HCT116 (cell line): ENCODE measurements around the gene GYS1. TPM values are rescaled to one million over a fixed set of nuclear protein-coding genes. Genes with fewer than 3 reads are reported as not detected.

ENCODE experiments used
- ATAC-seq: fragments of 200-7000 bp; cut with Tn5 transposase; 2 replicates; pipeline ENCODE4 v1.9.1; 2020; ENCODE audit warnings: mild to moderate bottlenecking, moderate library complexity
- BruUV-seq: library from RNA; stranded (reverse); fragments of 400-500 nt; replicated peaks from 2 replicates; lab custom pipeline; 2021; lab: Mats Ljungman, UMichigan
- CTCF ChIA-PET: fragments of 300-600 bp; sonication (Branson Sonifier 250); formaldehyde crosslinking; loops from one replicate; lab custom pipeline; 2021; ENCODE audit warnings: antibody characterized with exemption; lab: Charles Lee
- POLR2A ChIA-PET: fragments of 300-600, 350-600 bp; sonication (Branson Sonifier 250); formaldehyde crosslinking; loops from one replicate; lab custom pipeline; 2021; ENCODE audit warnings: antibody characterized with exemption; lab: Charles Lee
- RAD21 ChIA-PET, 2 experiments: fragments of 300-600 bp; sonication (Branson Sonifier 250); formaldehyde crosslinking; loops; one replicate each; lab custom pipeline; 2023; ENCODE audit warnings: low total read pairs in 2 of 2; ENCODE audit not compliant: uncharacterized antibody in 2 of 2, unreplicated experiment in 2 of 2, low non-redundant PET in 1 of 2; lab: Charles Lee
- DNase-seq: peaks from one replicate; pipeline ENCODE4 v3.0.0-alpha.2; 2010; ENCODE audit warnings: low read depth, low spot score
- H2AFZ ChIP-seq: fragments of 200-600 bp; shearing (Covaris generic), sonication (generic); 2 replicates; pipeline ENCODE4 v1.6.1; 2017; ENCODE audit warnings: low read depth, mixed run types, mixed read lengths, antibody characterized with exemption, low read length; ENCODE audit not compliant: poor library complexity, severe bottlenecking
- H3K27ac ChIP-seq: 2 replicates; pipeline ENCODE4 v1.5.1; 2012; ENCODE audit warnings: low read depth, low read length
- H3K27me3 ChIP-seq: fragments of 200-600 bp; sonication (generic); 2 replicates; pipeline ENCODE4 v1.6.1; 2016; ENCODE audit warnings: mixed run types, low read length, mixed read lengths; ENCODE audit not compliant: insufficient read depth
- H3K36me3 ChIP-seq, 2 experiments: fragments of 200-500 bp in 1 of 2; fragments of 200-600 bp in 1 of 2; sonication (Bioruptor generic) in 1 of 2; sonication (generic) in 1 of 2; 2 replicates each; pipeline versions ENCODE4 v1.5.1 to v1.6.1; 2014 to 2016; ENCODE audit warnings: low read length in 2 of 2, inconsistent platforms in 1 of 2, mixed read lengths in 1 of 2, mixed run types in 1 of 2; ENCODE audit not compliant: insufficient read depth in 2 of 2, control insufficient read depth in 1 of 2
- H3K4me1 ChIP-seq, 2 experiments: fragments of 200-600 bp in 1 of 2; sonication (generic) in 1 of 2; 2 replicates each; pipeline versions ENCODE4 v1.5.1 to v1.6.1; 2012 to 2017; ENCODE audit warnings: low read length in 2 of 2, inconsistent platforms in 1 of 2, mild to moderate bottlenecking in 1 of 2, mixed read lengths in 1 of 2, mixed run types in 1 of 2, moderate library complexity in 1 of 2; ENCODE audit not compliant: insufficient read depth in 2 of 2, control insufficient read depth in 1 of 2
- H3K4me2 ChIP-seq: fragments of 200-600 bp; sonication (generic); 2 replicates; pipeline ENCODE4 v1.6.1; 2017; ENCODE audit warnings: mixed run types, low read length, mixed read lengths
- H3K4me3 ChIP-seq, 2 experiments: fragments of 200-600 bp in 1 of 2; sonication (generic) in 1 of 2; replicated peaks in 1 of 2; 2 replicates each; pipeline ENCODE4 v1.5.1; 2011 to 2016; ENCODE audit warnings: low read length in 2 of 2, control low read depth in 1 of 2, low read depth in 1 of 2, mild to moderate bottlenecking in 1 of 2, mixed read lengths in 1 of 2, mixed run types in 1 of 2
- H3K79me2 ChIP-seq: fragments of 200-600 bp; sonication (generic); 2 replicates; pipeline ENCODE4 v1.6.1; 2017; ENCODE audit warnings: mild to moderate bottlenecking, mixed run types, low read length, moderate library complexity, mixed read lengths; ENCODE audit not compliant: insufficient read depth
- H3K9ac ChIP-seq: fragments of 200-600 bp; sonication (generic); 2 replicates; pipeline ENCODE4 v1.6.1; 2016; ENCODE audit warnings: low read length, mixed read lengths
- H3K9me2 ChIP-seq: fragments of 200-600 bp; sonication (generic), shearing (Covaris generic); 2 replicates; pipeline ENCODE4 v1.6.1; 2017; ENCODE audit warnings: mixed run types, mild to moderate bottlenecking, moderate library complexity; ENCODE audit not compliant: insufficient read depth
- H3K9me3 ChIP-seq, 2 experiments: fragments of 200-500 bp in 1 of 2; fragments of 200-600 bp in 1 of 2; sonication (Bioruptor generic) in 1 of 2; sonication (generic) in 1 of 2; 2 replicates each; pipeline ENCODE4 v1.6.1; 2014 to 2017; ENCODE audit warnings: low read length in 2 of 2, mixed read lengths in 2 of 2, inconsistent platforms in 1 of 2, low read depth in 1 of 2, mild to moderate bottlenecking in 1 of 2, mixed run types in 1 of 2, moderate library complexity in 1 of 2; ENCODE audit not compliant: control insufficient read depth in 1 of 2, insufficient read depth in 1 of 2
- H4K20me1 ChIP-seq: fragments of 200-600 bp; sonication (generic), shearing (Covaris generic); 2 replicates; pipeline ENCODE4 v1.6.1; 2017; ENCODE audit warnings: mixed run types, mild to moderate bottlenecking, moderate library complexity; ENCODE audit not compliant: insufficient read depth
- CBX3 ChIP-seq: IDR thresholded peaks from 2 replicates; pipeline ENCODE4 v1.6.1; 2012; ENCODE audit warnings: low read depth
- CEBPB ChIP-seq: IDR thresholded peaks from 2 replicates; pipeline ENCODE4 v1.6.1; 2012; ENCODE audit warnings: low read depth
- EZH2phosphoT487 ChIP-seq: fragments of 200-600 bp; IDR thresholded peaks from 2 replicates; pipeline ENCODE4 v1.6.1; 2018; ENCODE audit warnings: antibody characterized with exemption, borderline replicate concordance
- RAD21 ChIP-seq: IDR thresholded peaks from 2 replicates; pipeline ENCODE4 v1.6.1; 2012; ENCODE audit warnings: low read depth, mild to moderate bottlenecking
- REST ChIP-seq: IDR thresholded peaks from 2 replicates; pipeline ENCODE4 v1.6.1; 2012; ENCODE audit warnings: low read depth
- SIN3A ChIP-seq: IDR thresholded peaks from 2 replicates; pipeline ENCODE4 v1.6.1; 2012; ENCODE audit warnings: low read depth
- YY1 ChIP-seq: IDR thresholded peaks from 2 replicates; pipeline ENCODE4 v1.6.1; 2011; ENCODE audit warnings: low read length, low read depth, moderate library complexity, mild to moderate bottlenecking; ENCODE audit not compliant: insufficient replicate concordance; ENCODE audit errors: extremely low read depth
- intact Hi-C: fragments of 100-400 bp; cut with micrococcal nuclease; formaldehyde crosslinking; loops from 2 replicates; pipeline ENCODE4 v1.10.0; 2022
- total RNA-seq: library from RNA; stranded (reverse); gene quantifications from one replicate; pipeline ENCODE4 v1.2.1, GENCODE V29; 2021; ENCODE audit not compliant: unreplicated experiment
- TF ChIP-seq, protein P1 (sequence below), 3 experiments: fragments of 200-600 bp in 1 of 3; sonication (generic) in 1 of 3; IDR thresholded peaks in 2 of 3; conservative IDR thresholded peaks in 1 of 3; 2 replicates each; pipeline ENCODE4 v1.5.1; 2012 to 2017; ENCODE audit warnings: low read depth in 2 of 3, low read length in 2 of 3, antibody characterized with exemption in 1 of 3, borderline replicate concordance in 1 of 3, control low read depth in 1 of 3, mild to moderate bottlenecking in 1 of 3, mixed read lengths in 1 of 3, mixed run types in 1 of 3, moderate library complexity in 1 of 3; ENCODE audit not compliant: insufficient read depth in 1 of 3
- TF ChIP-seq, protein P2 (sequence below): IDR thresholded peaks from 2 replicates; pipeline ENCODE4 v1.6.1; 2011; ENCODE audit warnings: mild to moderate bottlenecking, low read length, moderate library complexity; ENCODE audit not compliant: insufficient replicate concordance; ENCODE audit errors: extremely low read depth

GYS1 gene
- total RNA-seq, 1 experiment from 2014 or later: 50.7 TPM

DNA sequence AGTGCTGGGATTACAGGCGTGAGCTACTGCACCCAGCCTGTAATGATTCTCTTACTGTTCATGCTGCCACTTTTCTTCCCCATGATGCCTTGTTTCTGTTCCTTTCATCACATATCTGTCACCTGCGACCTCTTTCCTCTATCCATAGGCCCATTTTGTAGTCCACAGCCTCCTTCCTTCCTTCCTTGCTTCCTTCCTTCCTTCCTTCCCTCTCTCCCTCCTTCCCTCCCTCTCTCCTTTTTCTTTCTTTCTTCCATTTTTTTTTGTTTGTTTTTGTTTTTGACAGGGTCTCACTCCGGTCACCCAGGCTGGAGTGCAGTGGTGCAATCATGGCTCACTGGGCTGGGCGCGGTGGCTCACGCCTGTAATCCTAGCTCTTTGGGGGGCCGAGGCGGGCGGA, 4.2 kb downstream of the GYS1 start:
- Histone ChIP-seq H2AFZ (no peak overlapping the region), H3K27ac (no peak overlapping the region), H3K4me1 (peaks cover 6 to 11% of the 10 kb centered on the region in 2 experiments; a peak in 3 of 4 replicates), H3K4me2 (no peak overlapping the region), H3K36me3 (peaks cover 14 to 15% of the 10 kb centered on the region in 2 experiments; a peak in 2 of 4 replicates), H3K4me3 (no peak overlapping the region), H3K9me3 (no peaks in the 10 kb centered on the region), H3K27me3 (no peaks in the 10 kb centered on the region), H3K9ac (no peak overlapping the region), H4K20me1 (no peaks in the 10 kb centered on the region), H3K79me2 (peaks cover 27% of the 10 kb centered on the region), H3K9me2 (no peaks in the 10 kb centered on the region)
- RAD21 ChIA-PET: no interaction called here
- no peak for TF ChIP-seq YY1
- TF ChIP-seq RAD21: no peak
- no peak for TF ChIP-seq SIN3A
- TF ChIP-seq CBX3: no peak
- TF ChIP-seq, protein P1, sequence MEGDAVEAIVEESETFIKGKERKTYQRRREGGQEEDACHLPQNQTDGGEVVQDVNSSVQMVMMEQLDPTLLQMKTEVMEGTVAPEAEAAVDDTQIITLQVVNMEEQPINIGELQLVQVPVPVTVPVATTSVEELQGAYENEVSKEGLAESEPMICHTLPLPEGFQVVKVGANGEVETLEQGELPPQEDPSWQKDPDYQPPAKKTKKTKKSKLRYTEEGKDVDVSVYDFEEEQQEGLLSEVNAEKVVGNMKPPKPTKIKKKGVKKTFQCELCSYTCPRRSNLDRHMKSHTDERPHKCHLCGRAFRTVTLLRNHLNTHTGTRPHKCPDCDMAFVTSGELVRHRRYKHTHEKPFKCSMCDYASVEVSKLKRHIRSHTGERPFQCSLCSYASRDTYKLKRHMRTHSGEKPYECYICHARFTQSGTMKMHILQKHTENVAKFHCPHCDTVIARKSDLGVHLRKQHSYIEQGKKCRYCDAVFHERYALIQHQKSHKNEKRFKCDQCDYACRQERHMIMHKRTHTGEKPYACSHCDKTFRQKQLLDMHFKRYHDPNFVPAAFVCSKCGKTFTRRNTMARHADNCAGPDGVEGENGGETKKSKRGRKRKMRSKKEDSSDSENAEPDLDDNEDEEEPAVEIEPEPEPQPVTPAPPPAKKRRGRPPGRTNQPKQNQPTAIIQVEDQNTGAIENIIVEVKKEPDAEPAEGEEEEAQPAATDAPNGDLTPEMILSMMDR (IDR thresholded peaks at IDR 0.05 in 2 of 3, conservative IDR thresholded peaks at IDR 0.05 in 1 of 3; ENCODE audit: borderline replicate concordance in 1 of 3, insufficient read depth in 1 of 3, low read depth in 2 of 3, low read length in 2 of 3): no peak
- TF ChIP-seq CEBPB: no peak
- TF ChIP-seq, protein P2, sequence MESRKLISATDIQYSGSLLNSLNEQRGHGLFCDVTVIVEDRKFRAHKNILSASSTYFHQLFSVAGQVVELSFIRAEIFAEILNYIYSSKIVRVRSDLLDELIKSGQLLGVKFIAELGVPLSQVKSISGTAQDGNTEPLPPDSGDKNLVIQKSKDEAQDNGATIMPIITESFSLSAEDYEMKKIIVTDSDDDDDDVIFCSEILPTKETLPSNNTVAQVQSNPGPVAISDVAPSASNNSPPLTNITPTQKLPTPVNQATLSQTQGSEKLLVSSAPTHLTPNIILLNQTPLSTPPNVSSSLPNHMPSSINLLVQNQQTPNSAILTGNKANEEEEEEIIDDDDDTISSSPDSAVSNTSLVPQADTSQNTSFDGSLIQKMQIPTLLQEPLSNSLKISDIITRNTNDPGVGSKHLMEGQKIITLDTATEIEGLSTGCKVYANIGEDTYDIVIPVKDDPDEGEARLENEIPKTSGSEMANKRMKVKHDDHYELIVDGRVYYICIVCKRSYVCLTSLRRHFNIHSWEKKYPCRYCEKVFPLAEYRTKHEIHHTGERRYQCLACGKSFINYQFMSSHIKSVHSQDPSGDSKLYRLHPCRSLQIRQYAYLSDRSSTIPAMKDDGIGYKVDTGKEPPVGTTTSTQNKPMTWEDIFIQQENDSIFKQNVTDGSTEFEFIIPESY: no peak
- no peak for TF ChIP-seq EZH2phosphoT487
- TF ChIP-seq REST: no peak
- BruUV-seq: no TSS peak
- CTCF ChIA-PET: no interaction called here
- intact Hi-C loops: no loop called here
- no peak for ATAC-seq
- no peak for DNase-seq
- POLR2A ChIA-PET: no interaction called here
